ENCODE measurements around the gene CNTNAP4.

DNA sequence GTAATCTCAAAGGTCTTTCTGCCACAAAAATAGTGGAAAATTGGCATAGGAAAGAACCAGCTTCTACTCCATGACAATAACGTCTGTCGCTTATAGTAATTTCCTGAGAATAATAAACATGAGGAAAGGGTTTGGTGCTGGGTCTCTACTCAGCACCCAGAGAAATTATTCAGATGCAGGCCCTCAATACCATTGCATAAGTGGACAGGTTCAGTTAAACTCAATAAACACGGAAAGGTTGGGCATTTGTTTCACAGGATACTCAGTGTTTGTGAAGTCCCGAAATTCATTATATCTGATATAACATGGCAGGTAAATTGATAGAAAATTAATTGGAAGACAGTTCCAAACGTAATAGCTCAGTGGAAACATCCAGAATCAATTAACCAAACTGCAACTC is 254.0 kb downstream of the CNTNAP4 start:
- no peak for TF ChIP-seq ZFP1 (CRISPR knock-in tag; IDR thresholded peaks at IDR 0.05)
- TF ChIP-seq ADNP (CRISPR knock-in tag; IDR thresholded peaks at IDR 0.05): no peak
- TF ChIP-seq, protein P1, sequence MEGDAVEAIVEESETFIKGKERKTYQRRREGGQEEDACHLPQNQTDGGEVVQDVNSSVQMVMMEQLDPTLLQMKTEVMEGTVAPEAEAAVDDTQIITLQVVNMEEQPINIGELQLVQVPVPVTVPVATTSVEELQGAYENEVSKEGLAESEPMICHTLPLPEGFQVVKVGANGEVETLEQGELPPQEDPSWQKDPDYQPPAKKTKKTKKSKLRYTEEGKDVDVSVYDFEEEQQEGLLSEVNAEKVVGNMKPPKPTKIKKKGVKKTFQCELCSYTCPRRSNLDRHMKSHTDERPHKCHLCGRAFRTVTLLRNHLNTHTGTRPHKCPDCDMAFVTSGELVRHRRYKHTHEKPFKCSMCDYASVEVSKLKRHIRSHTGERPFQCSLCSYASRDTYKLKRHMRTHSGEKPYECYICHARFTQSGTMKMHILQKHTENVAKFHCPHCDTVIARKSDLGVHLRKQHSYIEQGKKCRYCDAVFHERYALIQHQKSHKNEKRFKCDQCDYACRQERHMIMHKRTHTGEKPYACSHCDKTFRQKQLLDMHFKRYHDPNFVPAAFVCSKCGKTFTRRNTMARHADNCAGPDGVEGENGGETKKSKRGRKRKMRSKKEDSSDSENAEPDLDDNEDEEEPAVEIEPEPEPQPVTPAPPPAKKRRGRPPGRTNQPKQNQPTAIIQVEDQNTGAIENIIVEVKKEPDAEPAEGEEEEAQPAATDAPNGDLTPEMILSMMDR (CRISPR knock-in tag; IDR thresholded peaks at IDR 0.05): no peak
- no peak for TF ChIP-seq GABPB1 (CRISPR knock-in tag; IDR thresholded peaks at IDR 0.05)
- no peak for TF ChIP-seq ESRRA (CRISPR knock-in tag; IDR thresholded peaks at IDR 0.05; ENCODE audit: low read depth)
- no peak for TF ChIP-seq NCOA1 (CRISPR knock-in tag; IDR thresholded peaks at IDR 0.05)
- TF ChIP-seq KDM1A (CRISPR knock-in tag; IDR thresholded peaks at IDR 0.05): no peak
- no peak for TF ChIP-seq SP1 (IDR thresholded peaks at IDR 0.05)
- no peak for TF ChIP-seq SP1 (CRISPR knock-in tag; IDR thresholded peaks at IDR 0.05)

Data from HepG2 (cell line).